ENCODE measurements around the gene LMTK2. TPM values are rescaled to one million over a fixed set of nuclear protein-coding genes. Genes with fewer than 3 reads are reported as not detected.

Gene LMTK2
- total RNA-seq, 2 experiments from 2014 or later, result 10.0 to 17.5 TPM

DNA sequence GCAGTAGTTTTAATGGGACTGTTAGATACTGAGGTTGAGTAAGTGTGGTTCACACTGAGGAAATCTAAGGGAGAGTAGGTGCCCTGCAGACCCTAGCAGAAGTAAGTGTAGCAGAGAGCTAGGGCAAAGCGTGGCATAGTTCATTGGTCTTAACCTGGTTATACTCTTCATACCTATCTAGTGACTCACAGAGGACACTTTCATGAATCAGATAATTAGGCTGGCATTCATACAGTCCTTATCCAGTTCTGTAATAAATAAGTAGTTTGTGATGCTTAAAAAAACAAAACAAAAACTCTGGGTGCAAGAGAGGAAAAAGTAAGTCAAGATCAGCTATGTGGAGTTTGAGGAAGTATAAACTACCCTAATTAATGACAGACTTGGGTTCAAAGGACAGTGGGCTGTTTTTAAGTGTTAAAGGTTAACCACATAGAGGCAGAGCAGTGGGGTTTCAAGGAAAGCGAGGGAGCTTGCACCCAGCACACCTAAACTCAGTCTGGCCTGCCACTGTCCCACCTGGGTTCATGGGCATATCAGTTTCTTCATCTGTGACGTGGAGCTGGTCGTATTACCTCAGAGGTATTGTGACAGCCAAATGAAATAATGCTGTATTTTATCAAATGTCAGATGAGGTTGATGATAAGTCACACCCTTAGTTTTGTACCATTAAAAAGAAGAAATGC lies 27.1 kb downstream of the LMTK2 start:
- H3K4me2 ChIP-seq (ENCODE audit: low read length), result no peak overlapping the region
- H2AFZ ChIP-seq (ENCODE audit: low read length), result no peak overlapping the region
- peaks cover 17% of the 10 kb centered on the region for H3K4me1 ChIP-seq (ENCODE audit: insufficient read depth, low read length, poor library complexity, severe bottlenecking)
- BruUV-seq (replicated peaks), result no TSS peak
- H3K4me3 ChIP-seq (ENCODE audit: low read depth, low read length, poor library complexity, severe bottlenecking), result no peak overlapping the region
- POLR2A ChIA-PET, result interaction anchor here (0.5 to 1.9 kb wide), 8 partner anchors 7 to 999 kb away, joined by 3 to 7 read pairs (median 4); no protein-coding TSS in a partner anchor
- peak; percentile 4 for DNase-seq (ENCODE audit: low spot score)
- H3K36me3 ChIP-seq (ENCODE audit: insufficient read depth, low read length), result peaks cover 8% of the 10 kb centered on the region; the same call in 1 of the 2 replicates
- TF ChIP-seq EZH2phosphoT487 (IDR thresholded peaks at IDR 0.05; ENCODE audit: borderline replicate concordance, low read depth, low read length), result no peak
- TF ChIP-seq, protein P1, sequence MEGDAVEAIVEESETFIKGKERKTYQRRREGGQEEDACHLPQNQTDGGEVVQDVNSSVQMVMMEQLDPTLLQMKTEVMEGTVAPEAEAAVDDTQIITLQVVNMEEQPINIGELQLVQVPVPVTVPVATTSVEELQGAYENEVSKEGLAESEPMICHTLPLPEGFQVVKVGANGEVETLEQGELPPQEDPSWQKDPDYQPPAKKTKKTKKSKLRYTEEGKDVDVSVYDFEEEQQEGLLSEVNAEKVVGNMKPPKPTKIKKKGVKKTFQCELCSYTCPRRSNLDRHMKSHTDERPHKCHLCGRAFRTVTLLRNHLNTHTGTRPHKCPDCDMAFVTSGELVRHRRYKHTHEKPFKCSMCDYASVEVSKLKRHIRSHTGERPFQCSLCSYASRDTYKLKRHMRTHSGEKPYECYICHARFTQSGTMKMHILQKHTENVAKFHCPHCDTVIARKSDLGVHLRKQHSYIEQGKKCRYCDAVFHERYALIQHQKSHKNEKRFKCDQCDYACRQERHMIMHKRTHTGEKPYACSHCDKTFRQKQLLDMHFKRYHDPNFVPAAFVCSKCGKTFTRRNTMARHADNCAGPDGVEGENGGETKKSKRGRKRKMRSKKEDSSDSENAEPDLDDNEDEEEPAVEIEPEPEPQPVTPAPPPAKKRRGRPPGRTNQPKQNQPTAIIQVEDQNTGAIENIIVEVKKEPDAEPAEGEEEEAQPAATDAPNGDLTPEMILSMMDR (conservative IDR thresholded peaks at IDR 0.05; ENCODE audit: low read length), result no peak
- intact Hi-C loops (cut with micrococcal nuclease; ENCODE audit: unreplicated experiment), result loop anchor here (1.0 kb wide), 1 partner anchor 69 kb away; no protein-coding TSS in a partner anchor
- no peaks in the 10 kb centered on the region for H3K9me2 ChIP-seq (ENCODE audit: insufficient read depth, low read length)
- CTCF ChIA-PET (ENCODE audit: unreplicated experiment), result interaction anchor here (0.8 kb wide), 1 partner anchor 28 kb away, joined by 4 read pairs; the partner anchor contains the start of gene LMTK2
- H3K9me3 ChIP-seq (ENCODE audit: low read length), result no peaks in the 10 kb centered on the region
- H3K79me2 ChIP-seq (ENCODE audit: insufficient read depth, low read depth, low read length), result peaks cover 4% of the 10 kb centered on the region; the same call in 1 of the 2 replicates
- H3K27ac ChIP-seq (ENCODE audit: low read depth, low read length, poor library complexity, severe bottlenecking), result no peak overlapping the region
- peaks cover 62% of the 10 kb centered on the region for H4K20me1 ChIP-seq (ENCODE audit: insufficient read depth, low read length)

DNA sequence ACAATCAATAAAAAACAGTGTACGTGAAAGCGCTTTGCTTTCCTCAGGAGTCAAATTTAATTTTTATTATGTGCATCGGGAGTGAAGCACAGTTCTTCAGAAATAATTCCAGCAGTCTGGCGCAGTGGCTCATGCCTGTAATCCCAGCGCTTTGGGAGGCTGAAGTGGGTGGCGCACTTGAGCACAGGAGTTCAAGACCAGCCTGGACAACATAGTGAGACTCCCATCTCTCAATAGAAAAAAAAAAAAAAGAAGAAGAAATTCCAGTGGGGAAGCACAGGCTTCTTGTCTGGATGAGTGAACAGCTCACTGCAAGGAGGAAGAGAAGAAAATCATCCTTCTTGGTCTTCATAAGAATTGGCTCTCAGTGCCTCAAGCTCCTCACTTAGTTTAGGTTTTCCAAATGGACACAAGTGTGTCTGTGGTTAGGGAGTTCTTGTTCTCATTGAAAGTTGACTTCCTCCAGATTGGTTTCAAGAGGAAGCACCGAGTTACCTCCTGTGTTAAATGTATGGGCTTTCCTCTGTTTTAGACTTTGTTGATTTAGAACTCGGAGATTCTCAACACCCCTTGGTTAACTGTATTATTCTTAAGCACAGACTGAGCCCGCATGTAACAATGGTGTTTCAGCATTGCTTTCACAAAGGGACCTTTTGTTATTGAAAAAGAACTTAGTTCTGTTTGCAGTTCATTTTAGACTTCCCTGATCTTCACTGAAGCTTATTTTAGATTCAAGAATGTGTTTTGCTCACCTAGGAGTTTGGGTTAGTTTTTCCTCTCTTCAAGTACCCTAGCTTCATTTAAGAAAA lies 28.0 kb downstream of the LMTK2 start:
- H3K4me3 ChIP-seq (ENCODE audit: low read depth, low read length, poor library complexity, severe bottlenecking), result no peak overlapping the region
- H3K9me3 ChIP-seq (ENCODE audit: low read length), result no peaks in the 10 kb centered on the region
- no peaks in the 10 kb centered on the region for H3K9me2 ChIP-seq (ENCODE audit: insufficient read depth, low read length)
- no peak for DNase-seq (ENCODE audit: low spot score)
- ChIA-PET POLR2A (interaction anchor here (0.6 to 1.9 kb wide), 3 partner anchors 11 to 32 kb away, joined by 3 to 7 read pairs (median 5); no protein-coding TSS in a partner anchor), CTCF (ENCODE audit: unreplicated experiment) (interaction anchor here (0.8 kb wide), 1 partner anchor 28 kb away, joined by 4 read pairs; the partner anchor contains the start of gene LMTK2)
- TF ChIP-seq, protein P1 (conservative IDR thresholded peaks at IDR 0.05; ENCODE audit: low read length), result no peak
- no peak for TF ChIP-seq EZH2phosphoT487 (IDR thresholded peaks at IDR 0.05; ENCODE audit: borderline replicate concordance, low read depth, low read length)
- H3K4me2 ChIP-seq (ENCODE audit: low read length), result no peak overlapping the region
- BruUV-seq (replicated peaks), result no TSS peak
- H3K79me2 ChIP-seq (ENCODE audit: insufficient read depth, low read depth, low read length), result peaks cover 4% of the 10 kb centered on the region; the same call in 1 of the 2 replicates
- H3K27ac ChIP-seq (ENCODE audit: low read depth, low read length, poor library complexity, severe bottlenecking), result no peak overlapping the region
- intact Hi-C loops (cut with micrococcal nuclease; ENCODE audit: unreplicated experiment), result no loop called here
- peaks cover 17% of the 10 kb centered on the region for H3K4me1 ChIP-seq (ENCODE audit: insufficient read depth, low read length, poor library complexity, severe bottlenecking)
- H2AFZ ChIP-seq (ENCODE audit: low read length), result no peak overlapping the region
- peaks cover 16% of the 10 kb centered on the region; the same call in 1 of the 2 replicates for H3K36me3 ChIP-seq (ENCODE audit: insufficient read depth, low read length)
- H4K20me1 ChIP-seq (ENCODE audit: insufficient read depth, low read length), result peaks cover 62% of the 10 kb centered on the region

Data from OCI-LY7 (cell line).